ENCODE data around the gene TBC1D16.

- no peak for TF ChIP-seq CTCF (IDR thresholded peaks at IDR 0.05)
- TF ChIP-seq POLR2AphosphoS5 (IDR thresholded peaks at IDR 0.05) = no peak
Measured at GRCh38 chr17:79986411-79987186, 49.1 kb downstream of the TBC1D16 start.

Data from gastroesophageal sphincter (tissue), 3 donors.